GM12878 (cell line): ENCODE data around the gene SLC1A1.

ENCODE experiments used
- BRCA1 ChIP-seq: IDR thresholded peaks from 2 replicates; pipeline ENCODE4 v1.6.1; 2011; ENCODE audit warnings: low read depth, low read length, improper control_type of control experiment
- CEBPB ChIP-seq, 2 experiments: fragments of 150-350 bp in 1 of 2; IDR thresholded peaks; 2 replicates each; pipeline ENCODE4 v1.6.1; 2012 to 2014; ENCODE audit warnings: low read depth in 2 of 2, low read length in 2 of 2, borderline replicate concordance in 1 of 2, inconsistent platforms in 1 of 2
- FOXM1 ChIP-seq: IDR thresholded peaks from 2 replicates; pipeline ENCODE4 v1.6.1; 2012; ENCODE audit warnings: low read depth, mild to moderate bottlenecking, inconsistent platforms, low read length, moderate library complexity
- HDAC2 ChIP-seq: fragments of 200-600 bp; sonication (generic); IDR thresholded peaks from 2 replicates; pipeline ENCODE4 v1.6.1; 2017
- RAD21 ChIP-seq: IDR thresholded peaks from 2 replicates; pipeline ENCODE4 v1.6.1; 2011; ENCODE audit warnings: mild to moderate bottlenecking, low read depth, low read length, moderate library complexity; ENCODE audit not compliant: insufficient read depth
- SIX5 ChIP-seq: IDR thresholded peaks from 2 replicates; pipeline ENCODE4 v1.6.1; 2011; ENCODE audit warnings: mild to moderate bottlenecking, low read depth, low read length, moderate library complexity; ENCODE audit not compliant: severe bottlenecking

DNA sequence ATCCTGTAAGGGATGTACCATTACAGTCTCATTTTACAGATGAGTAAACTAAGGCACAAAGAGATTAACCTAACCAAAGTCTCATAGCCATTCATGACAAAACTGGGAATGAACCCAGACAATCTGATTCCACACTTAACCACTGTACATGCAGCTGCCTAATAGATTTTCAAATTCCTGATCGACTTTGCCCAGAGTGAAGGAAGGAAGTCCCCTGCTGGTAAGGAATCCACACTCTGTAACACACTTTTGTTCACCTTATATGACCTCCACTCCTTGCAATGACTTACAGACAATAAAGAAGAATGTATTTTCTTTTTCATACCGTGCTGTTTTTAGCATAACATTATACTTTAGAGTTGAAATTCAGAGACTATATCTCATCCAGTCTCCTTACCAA lies 140.6 kb downstream of the SLC1A1 start:
- TF ChIP-seq FOXM1 (no peak), HDAC2 (no peak), CEBPB (IDR thresholded peaks at IDR 0.05; ENCODE audit: borderline replicate concordance in 1 of 2, low read depth in 2 of 2, low read length in 2 of 2) (no peak), SIX5 (no peak), RAD21 (no peak), BRCA1 (no peak)
